HG03378 (cell line): ENCODE measurements around the gene CHCHD3.

Source experiments
- ATAC-seq: cut with Tn5 transposase; IDR thresholded peaks from one replicate; pipeline ENCODE4 v1.9.1; 2021; ENCODE audit warnings: mild to moderate bottlenecking, moderate library complexity; ENCODE audit not compliant: unreplicated experiment

Gene CHCHD3

DNA sequence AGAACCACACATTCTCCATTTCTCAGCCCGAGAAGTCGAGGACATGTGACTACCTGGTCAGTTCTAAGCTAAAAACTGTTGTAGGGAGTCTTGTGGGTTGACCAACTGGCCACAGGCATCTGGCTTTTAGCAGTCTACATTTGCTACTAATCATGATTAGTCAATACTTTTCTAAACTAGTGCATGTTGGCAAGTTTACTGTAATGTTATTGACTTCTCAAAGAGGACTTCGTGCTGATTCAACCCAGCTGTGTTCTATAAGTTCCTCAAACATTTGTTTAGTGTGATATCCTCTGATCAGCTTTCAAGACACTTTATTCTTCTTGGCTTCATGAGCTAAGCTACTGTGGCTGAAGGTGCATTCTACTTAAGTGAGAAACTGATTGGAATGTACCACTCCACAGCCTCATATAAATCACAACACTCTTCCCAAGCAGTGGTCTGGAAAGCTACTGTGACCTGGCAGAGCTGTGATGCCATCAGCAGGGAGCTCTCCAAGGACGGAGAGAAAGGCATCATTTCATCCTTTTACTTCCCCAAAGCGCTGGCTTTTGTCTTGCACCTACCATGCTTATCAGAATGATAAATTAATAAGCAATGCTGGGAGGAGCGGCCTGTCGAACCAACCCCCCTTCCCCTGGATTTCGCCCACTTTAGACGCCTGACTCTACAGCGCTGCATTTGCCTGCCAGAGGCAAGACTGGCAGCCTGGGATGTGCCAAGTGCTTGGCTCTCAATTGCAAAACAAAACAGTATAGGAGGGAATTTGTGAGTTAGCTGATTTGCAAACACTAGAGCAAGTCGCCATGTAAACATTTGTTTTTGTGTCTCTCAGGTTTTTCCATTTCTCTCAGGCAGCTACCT is 298.9 kb downstream of the CHCHD3 start:
- ATAC-seq, result no peak

DNA sequence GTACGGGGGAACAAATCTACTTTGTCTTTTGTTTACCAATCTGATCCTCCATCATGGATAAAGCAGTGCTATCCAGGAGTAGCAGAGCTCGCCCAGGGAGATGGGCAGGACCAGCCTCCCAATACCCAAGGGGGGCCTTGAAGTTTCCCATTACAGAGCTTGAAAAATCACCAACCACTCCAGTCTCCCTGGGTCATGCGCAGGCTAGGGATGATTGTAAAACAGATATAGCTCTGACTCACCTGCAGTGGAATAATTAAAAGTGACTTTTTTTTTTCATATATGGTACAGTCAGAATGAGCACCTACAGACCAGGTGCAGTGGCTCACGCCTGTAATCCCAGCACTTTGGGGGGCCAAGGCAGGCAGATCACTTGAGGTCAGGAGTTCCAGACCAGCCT is 301.1 kb downstream of the CHCHD3 start:
- no peak for ATAC-seq

DNA sequence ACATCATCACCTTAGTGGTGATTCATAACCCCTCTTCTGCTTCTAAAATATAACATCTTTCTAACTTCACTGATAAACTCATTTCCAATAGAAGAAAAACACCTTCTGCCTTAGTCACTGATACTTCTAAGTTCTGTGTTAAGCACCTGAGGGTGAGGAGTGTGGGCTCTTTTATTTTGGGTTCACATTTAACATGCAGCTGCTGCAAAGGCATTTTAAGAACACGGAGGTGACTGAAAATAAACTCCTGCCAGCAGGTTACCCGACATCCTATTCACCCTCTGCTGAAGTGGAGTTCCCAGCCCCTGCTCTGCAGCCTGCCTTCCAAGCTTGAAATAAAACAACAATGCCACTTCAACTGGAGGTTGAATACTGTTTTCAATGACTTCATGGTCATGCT is 302.7 kb downstream of the CHCHD3 start:
- ATAC-seq, result no peak

DNA sequence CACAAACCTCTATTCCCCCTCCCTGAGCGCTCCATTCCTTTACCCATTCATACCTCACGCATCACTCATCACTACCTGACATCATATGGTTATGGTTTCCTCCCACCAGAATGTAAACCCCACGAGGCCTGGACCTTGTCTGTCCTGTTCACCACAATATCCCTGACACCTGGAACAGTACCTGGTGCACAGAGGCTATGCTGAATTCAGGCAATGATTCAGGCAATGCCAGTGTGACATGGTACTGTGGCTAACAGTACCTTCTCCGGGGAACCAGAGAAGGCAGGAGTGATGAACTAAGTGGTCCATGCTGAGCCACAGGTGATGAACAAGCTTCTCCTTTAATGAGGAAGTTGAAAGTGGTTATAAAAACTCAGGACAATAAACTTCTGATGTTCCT is 303.1 kb downstream of the CHCHD3 start:
- no peak for ATAC-seq

DNA sequence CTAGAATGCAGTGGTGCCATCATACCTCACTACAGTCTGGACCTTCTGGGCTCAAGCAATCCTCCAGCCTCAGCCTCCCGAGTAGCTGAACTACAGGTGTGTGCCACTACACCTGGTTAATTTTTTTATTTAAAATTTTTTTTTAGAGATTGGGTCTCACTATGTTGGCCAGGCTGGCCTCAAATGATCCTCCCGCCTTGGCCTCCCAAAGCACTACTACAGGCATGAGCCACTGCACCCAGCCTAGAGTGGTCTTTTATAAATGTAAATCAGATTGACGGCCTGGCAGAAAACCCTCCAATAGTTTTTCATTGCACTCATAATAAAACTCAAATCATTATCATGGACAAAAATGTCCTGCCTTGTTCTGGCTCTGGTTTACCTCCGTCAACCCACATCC is 303.9 kb downstream of the CHCHD3 start:
- no peak for ATAC-seq

DNA sequence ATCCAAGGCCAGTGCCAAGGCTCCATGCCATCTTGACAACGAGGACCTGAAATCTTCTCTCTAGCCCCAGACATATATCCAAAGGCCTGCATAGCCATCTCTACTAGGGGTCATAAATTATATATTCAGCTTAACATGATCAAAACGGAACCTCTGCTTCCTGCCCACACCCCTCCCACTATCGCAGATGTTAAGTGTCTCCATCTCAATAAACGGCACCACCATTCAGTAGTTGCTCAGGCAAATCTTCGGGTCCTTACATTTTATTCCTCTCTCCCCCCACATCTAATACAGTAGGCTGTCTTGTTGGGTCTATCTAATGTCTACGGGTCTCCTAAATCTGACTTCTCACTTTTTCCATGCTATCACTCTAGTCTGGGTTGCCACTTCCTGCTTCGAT is 304.5 kb downstream of the CHCHD3 start:
- no peak for ATAC-seq

DNA sequence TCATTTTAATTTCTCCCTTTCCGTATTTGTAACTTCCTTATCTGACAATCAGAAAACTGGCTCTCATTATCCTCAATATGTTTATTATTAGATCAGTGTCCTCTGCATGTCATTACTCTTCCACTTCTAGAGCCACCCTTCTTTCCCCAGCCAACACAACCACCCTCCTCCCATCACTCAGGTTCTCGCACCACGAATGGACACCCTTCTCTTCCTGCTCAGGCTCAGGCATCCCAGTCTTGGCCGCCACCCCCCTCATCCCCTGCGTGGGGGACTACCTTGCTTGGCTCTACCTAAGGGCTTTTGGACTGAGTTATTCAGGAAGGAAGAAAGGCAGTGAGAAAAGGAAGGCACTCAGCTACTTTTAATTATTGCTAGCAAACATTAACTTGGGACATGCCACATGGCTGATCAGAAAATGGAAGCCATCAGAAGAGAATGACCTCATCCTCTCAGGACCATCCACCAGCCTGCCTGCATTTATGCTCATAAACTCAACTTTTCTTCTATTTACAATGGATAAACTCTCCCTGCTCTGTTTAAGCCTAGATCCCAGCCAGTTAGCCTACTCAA is 305.8 kb downstream of the CHCHD3 start:
- ATAC-seq, result no peak

DNA sequence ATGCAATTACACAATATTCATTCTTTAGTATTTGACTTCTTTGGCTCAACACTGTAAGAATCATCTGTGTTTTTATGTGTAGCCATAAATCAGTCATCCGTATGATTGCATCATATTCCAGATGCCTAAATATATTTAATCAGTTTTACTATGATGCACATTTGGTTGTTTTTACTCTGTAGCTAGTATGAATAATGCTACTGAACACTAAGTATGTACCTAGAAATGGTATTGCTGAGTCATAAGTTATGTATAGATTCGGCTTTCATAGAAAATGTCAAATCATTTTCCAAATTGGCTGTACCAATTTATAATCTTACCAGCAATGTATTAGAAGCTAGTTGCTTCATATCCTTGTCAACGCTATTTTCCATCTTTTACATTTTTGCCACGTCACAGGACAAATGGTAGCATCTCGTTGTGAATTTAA is 308.3 kb downstream of the CHCHD3 start:
- no peak for ATAC-seq

DNA sequence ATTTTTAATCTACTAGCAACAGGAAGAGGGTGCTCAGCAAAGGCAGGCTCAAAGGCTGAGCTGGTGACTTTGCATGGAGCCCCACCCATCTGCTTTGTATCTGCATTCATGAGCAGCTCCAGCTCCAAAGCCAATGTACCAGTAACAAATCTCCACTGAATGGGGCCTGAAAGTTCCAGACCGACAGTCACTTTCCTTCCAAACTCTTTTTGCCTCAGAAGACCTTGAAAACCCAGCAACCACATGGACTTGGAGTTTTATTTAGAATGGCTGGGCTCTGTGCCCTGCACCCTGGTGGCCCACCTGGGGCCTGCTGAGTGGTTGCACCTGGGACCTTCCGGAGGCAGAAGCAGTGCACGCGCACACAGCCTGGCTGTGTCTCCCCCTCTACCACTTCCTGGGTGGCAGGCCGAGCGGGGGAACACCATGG is 310.6 kb downstream of the CHCHD3 start:
- no peak for ATAC-seq

DNA sequence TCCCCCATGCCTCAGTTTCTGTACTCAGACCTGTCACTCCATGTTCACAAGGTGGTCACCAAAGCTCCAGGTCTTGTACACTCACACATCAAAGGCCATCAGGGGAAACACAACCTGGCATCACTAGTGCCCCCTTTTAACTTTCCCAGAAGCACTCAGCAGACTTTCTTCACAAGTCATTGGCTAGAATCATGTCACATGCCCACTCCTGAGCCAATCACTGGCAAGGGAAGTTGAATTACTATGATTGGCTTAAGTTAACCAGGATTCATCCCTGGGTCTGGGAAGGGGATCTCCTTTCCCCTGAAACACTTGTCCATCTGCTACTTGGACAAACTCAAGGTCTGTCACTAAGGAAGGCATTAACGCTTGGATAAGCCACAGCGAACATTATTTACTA is 311.8 kb downstream of the CHCHD3 start:
- ATAC-seq, result no peak

DNA sequence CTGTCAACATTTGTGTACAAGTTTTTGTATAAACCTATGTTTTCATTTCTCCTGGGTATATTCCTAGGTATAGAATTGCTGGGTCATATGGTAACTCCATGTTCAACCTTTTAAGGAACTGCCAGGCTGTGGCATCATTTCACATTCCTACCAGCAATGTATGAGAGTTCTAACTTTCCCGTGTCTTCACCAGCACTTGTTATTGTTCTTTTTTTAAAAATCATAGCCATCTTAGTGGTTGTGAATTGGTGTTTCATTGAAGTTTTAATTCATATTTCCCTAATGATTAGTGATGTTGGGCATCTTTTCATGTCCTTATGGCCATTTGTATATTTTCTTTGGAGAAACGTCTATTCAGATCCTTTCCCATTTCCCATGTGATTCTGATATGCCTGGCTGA is 312.6 kb downstream of the CHCHD3 start:
- no peak for ATAC-seq

DNA sequence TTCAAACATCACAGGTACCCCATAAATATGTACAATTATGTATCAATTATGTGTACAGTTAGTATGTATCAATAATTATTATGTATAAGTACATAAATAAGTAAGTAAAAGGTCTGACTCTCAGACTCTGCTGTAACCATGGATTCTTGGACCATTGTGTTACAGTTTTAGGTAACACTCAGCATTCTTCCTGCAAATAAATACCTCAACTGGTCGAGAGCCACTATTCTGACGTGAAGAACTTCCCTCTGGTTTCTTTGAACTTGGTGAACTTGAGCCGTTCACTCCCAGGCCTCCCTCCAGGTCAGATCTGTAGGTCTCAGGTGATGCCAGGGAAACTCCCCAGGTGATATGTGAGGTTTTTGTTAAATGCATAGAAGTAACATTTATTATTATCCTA is 313.8 kb downstream of the CHCHD3 start:
- ATAC-seq, result no peak

DNA sequence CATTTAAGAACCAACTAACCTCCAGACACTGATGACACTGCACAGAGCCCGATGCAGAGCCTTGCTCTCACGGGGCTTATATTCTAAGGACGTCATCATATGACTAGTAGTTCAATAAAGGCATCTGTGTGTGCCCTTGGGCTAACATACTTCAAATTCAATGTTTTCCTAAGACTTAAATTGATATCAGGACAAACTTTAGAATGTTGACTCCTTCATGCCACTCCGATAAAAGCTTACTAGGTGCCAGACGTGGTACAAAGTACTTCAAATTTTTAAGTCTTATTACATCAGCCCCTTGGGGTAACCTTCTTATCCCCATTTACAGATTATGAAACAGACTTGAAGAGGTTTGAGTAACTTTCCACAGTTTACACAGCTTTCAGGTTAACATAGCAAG is 314.5 kb downstream of the CHCHD3 start:
- no peak for ATAC-seq

DNA sequence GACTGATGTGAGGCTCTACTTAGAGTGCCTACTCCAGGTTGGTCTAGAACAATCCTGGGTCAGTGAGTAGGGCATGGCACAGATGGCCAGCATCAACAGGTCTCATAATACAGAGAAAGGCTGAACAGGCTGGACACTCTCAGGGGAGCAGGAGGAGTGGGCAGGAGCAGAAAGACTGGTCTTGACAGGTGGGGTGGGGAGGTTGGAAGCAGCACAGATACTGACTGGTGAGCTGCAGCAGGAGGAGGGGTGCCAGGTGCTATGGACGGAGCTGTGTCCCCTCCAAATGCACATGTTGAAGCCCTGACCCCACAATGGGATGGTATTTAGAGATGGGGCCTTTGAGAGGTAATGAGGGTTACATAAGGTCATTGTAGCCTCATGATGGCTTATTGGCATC is 315.2 kb downstream of the CHCHD3 start:
- no peak for ATAC-seq

DNA sequence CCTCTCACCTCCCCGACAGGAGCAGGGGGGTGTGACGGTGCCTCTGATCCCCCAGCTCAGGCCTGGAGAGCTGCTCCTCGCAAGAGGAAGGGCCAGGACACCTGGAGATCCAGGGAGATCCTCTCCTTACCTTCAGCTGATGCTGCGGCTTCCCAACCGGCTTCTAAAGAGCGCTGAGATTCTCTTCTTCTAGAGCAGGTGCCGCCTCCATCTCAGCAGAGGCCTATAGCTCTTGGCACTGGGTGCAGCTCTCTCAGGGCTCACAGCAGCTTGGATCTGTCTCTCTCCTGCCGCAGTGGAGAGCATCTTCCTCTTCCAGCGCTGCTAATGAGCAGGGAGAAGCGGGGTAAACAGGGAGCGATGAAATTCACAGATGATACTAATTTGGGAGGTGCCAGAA is 316.0 kb downstream of the CHCHD3 start:
- ATAC-seq, result no peak

DNA sequence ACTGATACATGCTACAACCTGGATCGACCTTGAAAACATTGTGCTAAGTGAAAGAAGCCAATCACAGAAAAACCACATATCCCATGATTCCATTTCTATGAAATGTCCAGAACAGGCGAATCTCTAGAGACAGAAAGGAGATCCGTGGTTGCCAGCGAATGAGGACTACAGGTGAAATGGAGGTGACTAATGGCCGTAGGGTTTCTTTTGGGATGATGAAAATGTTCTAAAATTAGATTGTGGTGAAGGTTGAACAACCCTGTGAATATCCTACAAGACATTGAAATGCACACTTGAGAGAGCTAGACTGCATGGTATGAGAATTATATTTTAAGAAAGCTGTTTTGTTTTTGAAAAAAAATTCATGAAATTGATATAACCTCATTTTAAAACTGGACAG is 317.1 kb downstream of the CHCHD3 start:
- ATAC-seq, result no peak

DNA sequence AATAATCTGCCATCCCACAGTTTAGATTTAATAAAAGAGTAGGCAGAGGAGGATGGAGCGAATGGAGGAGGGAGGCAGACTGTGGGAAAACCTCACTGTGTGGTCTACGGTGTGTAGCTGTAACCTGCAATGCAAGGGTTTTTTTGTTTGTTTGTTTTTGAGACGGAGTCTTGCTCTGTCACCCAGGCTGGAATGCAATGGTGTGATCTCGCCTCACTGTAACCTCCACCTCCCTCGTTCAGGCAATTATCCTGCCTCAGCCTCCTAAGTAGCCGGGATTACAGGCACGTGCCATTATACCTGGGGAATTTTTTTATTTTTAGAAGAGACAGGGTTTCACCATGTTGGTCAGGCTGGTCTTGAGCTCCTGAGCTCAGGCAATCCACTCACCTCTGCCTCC is 321.0 kb downstream of the CHCHD3 start:
- no peak for ATAC-seq

DNA sequence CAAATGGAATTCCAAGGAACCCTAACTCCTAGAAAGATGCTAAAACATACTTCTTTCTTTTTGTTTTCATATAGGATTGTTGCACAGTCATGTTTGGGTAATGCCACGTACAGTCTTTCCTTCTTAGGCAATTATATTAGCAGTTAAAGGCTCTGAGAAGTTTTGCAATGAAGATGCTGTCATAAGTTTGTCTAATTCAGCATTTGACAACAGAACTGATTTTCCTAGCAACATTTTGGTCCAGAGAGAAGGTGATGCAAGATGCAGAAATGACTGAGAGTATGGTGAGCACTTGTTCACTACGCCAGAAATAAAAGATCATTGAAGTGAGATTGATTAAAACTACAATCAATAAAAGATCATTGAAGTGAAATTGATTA is 321.7 kb downstream of the CHCHD3 start:
- ATAC-seq, result no peak

DNA sequence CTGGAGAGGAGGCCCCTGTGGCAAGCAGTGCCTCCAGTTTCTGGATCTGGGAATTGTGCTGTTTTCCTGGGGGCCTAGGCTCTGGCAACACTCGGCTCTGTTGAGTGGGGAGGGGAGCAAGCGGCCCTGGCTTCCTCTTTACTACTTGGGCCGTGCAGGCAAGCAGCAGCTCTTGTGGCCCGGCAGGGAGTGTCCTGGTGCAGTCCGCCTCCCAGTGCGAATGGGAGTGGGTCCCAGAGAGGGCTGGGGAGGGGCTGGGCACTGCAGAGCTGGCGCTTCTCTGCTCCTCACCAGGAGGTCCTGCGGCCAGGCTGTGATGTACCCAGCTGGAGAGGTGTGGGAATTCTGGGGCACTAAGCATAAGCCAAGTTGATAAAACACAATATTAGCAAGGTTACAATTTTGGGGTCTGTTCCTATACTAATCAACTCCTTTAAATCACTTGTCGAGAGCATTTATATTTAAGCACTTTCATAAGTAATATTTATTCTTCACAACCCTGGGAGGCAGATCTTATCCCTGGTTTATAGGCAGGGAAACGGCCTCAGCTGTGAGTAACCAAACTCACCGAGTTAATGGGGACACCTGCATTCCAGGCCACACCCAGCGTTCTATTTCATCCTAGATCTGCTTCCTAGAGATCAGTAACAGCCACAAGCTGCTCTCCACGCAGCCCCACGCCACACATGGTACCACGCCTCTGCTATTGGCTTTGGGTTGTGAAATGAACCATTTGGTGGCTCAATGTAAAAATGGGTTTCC is 322.2 kb downstream of the CHCHD3 start:
- ATAC-seq, result no peak

DNA sequence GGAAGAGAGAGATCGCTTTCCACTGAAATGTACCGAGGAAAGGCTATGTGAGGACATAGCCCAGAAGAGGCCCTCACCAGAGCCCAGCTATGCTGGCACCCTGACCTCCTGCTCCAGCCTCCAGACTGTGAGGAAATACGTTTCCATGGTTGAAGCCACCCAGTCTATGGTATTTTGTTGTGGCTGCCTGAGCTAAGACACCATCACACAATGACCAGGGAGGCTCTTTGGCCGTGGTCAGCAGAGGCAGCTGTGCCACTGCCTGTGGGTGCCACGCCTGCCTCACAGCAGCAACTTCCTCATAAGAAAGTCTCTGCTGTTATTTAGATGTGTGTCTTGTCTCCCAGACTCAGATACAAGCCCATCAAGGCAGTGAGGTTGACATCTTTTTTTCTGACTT is 322.9 kb downstream of the CHCHD3 start:
- ATAC-seq, result no peak

DNA sequence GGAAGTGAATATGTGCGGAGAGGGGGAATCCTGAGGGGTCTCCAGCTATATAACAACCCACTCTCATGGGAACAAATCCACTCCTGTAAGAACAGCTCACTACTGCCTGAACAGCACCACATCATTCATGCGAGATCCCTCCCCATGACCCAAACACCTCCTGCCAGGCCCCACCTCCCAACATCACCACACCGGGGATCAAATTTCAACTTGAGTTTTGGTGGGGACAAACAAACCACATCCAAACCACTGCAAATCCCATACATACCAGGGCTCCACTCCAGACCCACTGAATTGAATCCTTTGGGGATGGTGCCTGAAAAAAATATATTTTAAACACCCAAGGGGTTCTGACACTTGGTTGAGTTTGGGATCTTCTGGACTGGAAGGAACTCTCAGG is 324.1 kb downstream of the CHCHD3 start:
- ATAC-seq, result no peak

DNA sequence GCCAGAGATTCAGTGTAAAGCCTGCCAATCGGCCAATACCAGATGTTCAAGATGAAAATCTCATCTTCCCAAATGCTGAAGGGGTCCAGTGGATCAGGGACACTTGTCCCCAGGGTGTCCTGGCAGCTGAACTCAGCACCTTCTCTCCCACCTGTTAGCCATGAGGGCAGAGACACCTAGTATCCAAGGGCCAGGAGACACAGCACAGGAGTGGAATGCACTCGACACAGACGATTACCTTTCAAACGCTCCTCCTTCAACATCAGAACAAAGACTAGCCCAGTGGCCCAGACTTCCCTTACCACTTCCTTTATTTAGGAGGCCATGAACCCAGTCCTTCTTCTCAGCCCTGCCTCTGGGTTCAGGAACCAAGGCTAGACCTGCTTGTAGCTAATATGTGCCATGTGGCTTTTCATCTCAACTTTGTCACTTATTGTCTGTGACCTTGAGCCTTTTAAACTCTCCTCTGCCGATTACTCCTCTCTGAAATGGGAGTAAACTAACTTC is 325.4 kb downstream of the CHCHD3 start:
- no peak for ATAC-seq
